ENCODE measurements around the gene TESMIN. TPM values are rescaled to one million over a fixed set of nuclear protein-coding genes. Genes with fewer than 3 reads are reported as not detected.

TESMIN gene
- total and polyA plus RNA-seq, 2 of the 4 experiments (the other 2 are of a cell fraction): 0.90 to 2.2 TPM

- Histone ChIP-seq H3K36me3 (ENCODE audit: control insufficient read depth, insufficient read depth, low read length) (no peaks in the 10 kb centered on the region), H3K9me1 (ENCODE audit: insufficient read depth, low read length) (peaks cover 4% of the 10 kb centered on the region; the same call in 1 of the 2 replicates), H3K4me2 (ENCODE audit: low read depth, low read length) (no peak overlapping the region), H3K27ac (ENCODE audit: insufficient read depth, low read length) (no peak overlapping the region), H2BK120ac (ENCODE audit: low read depth, low read length) (no peak overlapping the region), H4K91ac (ENCODE audit: insufficient read depth, low read depth, low read length) (no peak overlapping the region), H3K9ac (ENCODE audit: low read depth, low read length) (no peak overlapping the region), H3K4me3 (ENCODE audit: insufficient read depth, low read depth, low read length) (no peak overlapping the region), H3K79me1 (ENCODE audit: low read depth in 1 of 2, low read length in 2 of 2) (no peaks in the 10 kb centered on the region), H3K18ac (ENCODE audit: low read depth, low read length) (no peak overlapping the region), H4K20me1 (ENCODE audit: insufficient read depth, low read length) (no peaks in the 10 kb centered on the region; the same call in 1 of the 2 replicates), H2BK5ac (ENCODE audit: low read depth, low read length, poor library complexity, severe bottlenecking) (no peak overlapping the region), H4K8ac (ENCODE audit: low read depth in 2 of 2, low read length in 2 of 2) (no peak overlapping the region), H2AFZ (replicated peaks; ENCODE audit: low read length, poor library complexity) (no peak overlapping the region), H3K56ac (ENCODE audit: extremely low read depth, insufficient read depth, low read length) (no peak overlapping the region), H3K27me3 (ENCODE audit: control insufficient read depth, insufficient read depth, low read length) (peaks cover 21% of the 10 kb centered on the region), H2AK9ac (replicated peaks; ENCODE audit: low read depth, low read length, poor library complexity) (no peak overlapping the region), H2BK15ac (ENCODE audit: low read depth, low read length) (no peak overlapping the region), H2BK20ac (ENCODE audit: low read depth, low read length) (no peak overlapping the region), H4K5ac (ENCODE audit: low read depth, low read length) (no peak overlapping the region), H3K4me1 (ENCODE audit: control insufficient read depth, insufficient read depth, low read length) (no peaks in the 10 kb centered on the region), H3K14ac (replicated peaks; ENCODE audit: low read depth, low read length) (no peak overlapping the region), H3K4ac (ENCODE audit: low read depth, low read length) (no peak overlapping the region), H2AK5ac (ENCODE audit: low read depth, low read length) (no peak overlapping the region), H3K23ac (ENCODE audit: low read depth, low read length) (no peak overlapping the region), H3K9me3 (ENCODE audit: control insufficient read depth, insufficient read depth, low read length) (peaks cover 2% of the 10 kb centered on the region; the same call in 1 of the 2 replicates)
- ATAC-seq (ENCODE audit: low read depth) (no peak), DNase-seq (no peak)
- dilution Hi-C loops (cut with HindIII; ENCODE audit: low sequenced_read_pairs, unreplicated experiment) (no loop called here), intact Hi-C loops (cut with micrococcal nuclease) (no loop called here), in situ Hi-C loops (cut with MboI; ENCODE audit: low sequenced_read_pairs) (no loop called here)
- TF ChIP-seq FOS (IDR thresholded peaks at IDR 0.05; ENCODE audit: low read depth, low read length) (no peak), MAZ (IDR thresholded peaks at IDR 0.05; ENCODE audit: borderline replicate concordance, low read depth, low read length) (no peak)
- no TSS peak for BruUV-seq (replicated peaks)
- ChIA-PET CTCF (no interaction called here), POLR2A (ENCODE audit: unreplicated experiment) (no interaction called here)
- 92% methylated on average over 4 of the region's 6 CpGs; no CpG with 5 or more reads in 1 of the 2 experiments for WGBS, 2 experiments (ENCODE audit: extremely low coverage in 2 of 2, insufficient read length in 1 of 2)
Observed at GRCh38 chr11:68735646-68736045, 15.7 kb downstream of the TESMIN start.

Data from IMR-90 (cell line).